ENCODE results near the gene CCSER2. TPM values are rescaled to one million over a fixed set of nuclear protein-coding genes. Genes with fewer than 3 reads are reported as not detected.
"Not testable (repeated sequence)": the region's sequence is repeated elsewhere in the genome, so short reads cannot be mapped to it uniquely, and the experiment has no call there.

The CCSER2 gene
- total RNA-seq, 4 donors from 2014 or later = 60.5 to 80.6 (median 63.1) TPM

GRCh38 chr10:84493361-84493760, 165.0 kb downstream of the CCSER2 start:
- peaks cover 0 to 7% (median 0%) of the 10 kb centered on the region in 4 donors for H3K9me3 ChIP-seq
- peaks cover 0 to 7% (median 3%) of the 10 kb centered on the region in 4 donors for H3K36me3 ChIP-seq
- no peak overlapping the region for H3K27ac ChIP-seq (replicated peaks in 1 of 4)
- TF ChIP-seq POLR2AphosphoS5 (IDR thresholded peaks at IDR 0.05) (no peak), CTCF (IDR thresholded peaks at IDR 0.05) (no peak), EP300 (IDR thresholded peaks at IDR 0.05) (no peak), POLR2A (IDR thresholded peaks at IDR 0.05; ENCODE audit: low read depth) (no peak)
- H3K4me3 ChIP-seq = no peak overlapping the region
- H3K4me1 ChIP-seq = peaks cover 0 to 19% (median 12%) of the 10 kb centered on the region in 4 donors
- DNase-seq (ENCODE audit: extremely low spot score) = no peak
- 87% methylated on average over 2 of the region's 2 CpGs for WGBS
- intact Hi-C loops (cut with DNase I) = no loop called here
- H3K27me3 ChIP-seq = no peaks in the 10 kb centered on the region

- H3K27me3 ChIP-seq = no peaks in the 10 kb centered on the region
- no peak for TF ChIP-seq POLR2A (IDR thresholded peaks at IDR 0.05; ENCODE audit: low read depth)
- TF ChIP-seq EP300 (IDR thresholded peaks at IDR 0.05) = no peak
- no peak for TF ChIP-seq POLR2AphosphoS5 (IDR thresholded peaks at IDR 0.05)
- no peak for TF ChIP-seq CTCF (IDR thresholded peaks at IDR 0.05)
- intact Hi-C loops (cut with DNase I) = no loop called here
- peaks cover 0 to 19% (median 12%) of the 10 kb centered on the region in 4 donors for H3K4me1 ChIP-seq
- no peak overlapping the region for H3K4me3 ChIP-seq
- DNase-seq (ENCODE audit: extremely low spot score) = no peak
- no peak overlapping the region for H3K27ac ChIP-seq (replicated peaks in 1 of 4)
- peaks cover 0 to 7% (median 0%) of the 10 kb centered on the region in 4 donors for H3K9me3 ChIP-seq
- WGBS = 90% methylated on average over 9 of the region's 9 CpGs
- peaks cover 0 to 7% (median 3%) of the 10 kb centered on the region in 4 donors for H3K36me3 ChIP-seq
These were observed 165.8 kb downstream of the CCSER2 start for GRCh38 chr10:84493951-84494848.

GRCh38 chr10:84494849-84495180, 166.4 kb downstream of the CCSER2 start:
- H3K9me3 ChIP-seq = peaks cover 0 to 7% (median 0%) of the 10 kb centered on the region in 4 donors
- H3K36me3 ChIP-seq = peaks cover 0 to 7% (median 3%) of the 10 kb centered on the region in 4 donors
- no peak for TF ChIP-seq POLR2A (IDR thresholded peaks at IDR 0.05; ENCODE audit: low read depth)
- no peak for TF ChIP-seq POLR2AphosphoS5 (IDR thresholded peaks at IDR 0.05)
- TF ChIP-seq EP300 (IDR thresholded peaks at IDR 0.05) = no peak
- no peak overlapping the region for H3K4me3 ChIP-seq
- no peak for DNase-seq (ENCODE audit: extremely low spot score)
- H3K4me1 ChIP-seq = peaks cover 0 to 19% (median 12%) of the 10 kb centered on the region in 4 donors
- no peak overlapping the region for H3K27ac ChIP-seq (replicated peaks in 1 of 4)
- H3K27me3 ChIP-seq = no peaks in the 10 kb centered on the region
- intact Hi-C loops (cut with DNase I) = no loop called here

DNA sequence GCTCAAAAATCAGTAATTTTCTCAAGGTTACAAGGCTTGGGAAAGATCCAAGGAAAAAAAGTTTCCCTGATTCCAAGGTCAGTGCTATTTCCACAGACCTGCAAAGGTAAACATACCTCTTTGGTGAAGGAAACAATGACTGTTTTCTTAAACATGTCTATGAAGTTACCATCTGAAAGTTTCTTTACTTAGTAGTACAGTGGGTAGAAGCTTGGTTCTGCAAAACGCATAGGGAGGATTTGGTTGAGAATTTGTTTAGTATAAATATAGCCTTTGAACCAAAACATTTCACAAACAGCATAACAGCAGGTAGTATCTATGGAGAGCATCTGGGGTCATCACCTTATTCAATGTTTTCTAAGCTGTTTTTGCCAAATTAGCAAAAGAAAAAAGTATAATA, 169.6 kb downstream of the CCSER2 start:
- intact Hi-C loops (cut with DNase I) = no loop called here
- Histone ChIP-seq H3K9me3 (no peaks in the 10 kb centered on the region), H3K4me3 (no peak overlapping the region), H3K4me1 (peaks cover 0 to 19% (median 12%) of the 10 kb centered on the region in 4 donors), H3K27me3 (no peaks in the 10 kb centered on the region), H3K27ac (replicated peaks in 1 of 4) (no peak overlapping the region), H3K36me3 (peaks cover 0 to 5% (median 0%) of the 10 kb centered on the region in 4 donors)
- WGBS = 69% methylated on average over 1 of the region's 1 CpG
- TF ChIP-seq EP300 (IDR thresholded peaks at IDR 0.05) (no peak), POLR2AphosphoS5 (IDR thresholded peaks at IDR 0.05) (no peak), CTCF (IDR thresholded peaks at IDR 0.05) (no peak), POLR2A (IDR thresholded peaks at IDR 0.05; ENCODE audit: low read depth) (no peak)
- no peak for DNase-seq (ENCODE audit: extremely low spot score)

DNA sequence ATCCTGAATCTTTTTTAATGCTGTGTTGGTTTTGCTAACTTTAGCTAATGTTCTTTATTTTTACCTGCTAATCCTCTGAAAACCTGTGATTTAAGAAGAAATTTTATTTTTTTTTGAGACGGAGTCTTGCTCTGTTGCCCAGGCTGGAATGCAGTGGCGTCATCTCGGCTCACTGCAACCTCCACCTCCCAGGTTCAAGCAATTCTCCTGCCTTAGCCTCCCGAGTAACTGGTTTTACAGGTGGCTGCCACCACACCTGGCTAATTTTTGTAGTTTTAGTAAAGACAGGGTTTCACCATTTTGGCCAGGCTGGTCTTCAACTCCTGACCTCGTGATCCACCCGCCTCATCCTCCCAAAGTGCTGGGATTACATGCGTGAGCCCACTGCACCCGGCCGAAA, 170.7 kb downstream of the CCSER2 start:
- H3K27me3 ChIP-seq; DNase-seq (ENCODE audit: extremely low spot score); H3K9me3 ChIP-seq; intact Hi-C loops (cut with DNase I); H3K36me3 ChIP-seq; H3K4me1 ChIP-seq; H3K4me3 ChIP-seq; H3K27ac ChIP-seq (replicated peaks in 1 of 4): not testable (repeated sequence)
- 97% methylated on average over 9 of the region's 9 CpGs for WGBS

Data from esophagus muscularis mucosa (tissue), 4 donors.